CD8-positive, alpha-beta memory T cell (primary cell): ENCODE measurements around the gene DCP2. TPM values are rescaled to one million over a fixed set of nuclear protein-coding genes. Genes with fewer than 3 reads are reported as not detected.
A peak's percentile ranks its signal among the peaks of the same experiment; 100 is the strongest.

ENCODE experiments used
- CTCF ChIA-PET: fragments of 350-600 bp; sonication (Branson Sonifier 250); formaldehyde crosslinking; loops from one replicate; lab custom pipeline; 2021; ENCODE audit warnings: antibody characterized with exemption; lab: Charles Lee
- POLR2A ChIA-PET: fragments of 350-600 bp; sonication (Branson Sonifier 250); formaldehyde crosslinking; loops from one replicate; lab custom pipeline; 2021; ENCODE audit warnings: antibody characterized with exemption; lab: Charles Lee
- DNase-seq, 5 donors: peaks; one replicate each; pipeline versions ENCODE4 v3.0.0 to v3.0.0-alpha.2; 2020 to 2022; ENCODE audit warnings: mixed read lengths in 1 of 5
- H3K27ac ChIP-seq: one replicate; pipeline ENCODE4 v1.7.0; 2013; ENCODE audit warnings: low read depth, mild to moderate bottlenecking, low read length, moderate library complexity
- H3K27me3 ChIP-seq: 2 replicates; pipeline ENCODE4 v1.7.0; 2013; ENCODE audit warnings: low read length, mild to moderate bottlenecking; ENCODE audit not compliant: insufficient read depth, poor library complexity, severe bottlenecking
- H3K36me3 ChIP-seq: 2 replicates; pipeline ENCODE4 v1.7.0; 2013; ENCODE audit warnings: mild to moderate bottlenecking, low read length, moderate library complexity; ENCODE audit not compliant: insufficient read depth
- H3K4me1 ChIP-seq: 2 replicates; pipeline ENCODE4 v1.7.0; 2013; ENCODE audit warnings: mild to moderate bottlenecking, low read length, moderate library complexity; ENCODE audit not compliant: insufficient read depth
- H3K4me3 ChIP-seq: 2 replicates; pipeline ENCODE4 v1.7.0; 2013; ENCODE audit warnings: mild to moderate bottlenecking, low read length
- H3K9me3 ChIP-seq: 2 replicates; pipeline ENCODE4 v1.7.0; 2013; ENCODE audit warnings: mild to moderate bottlenecking, low read length
- H3K27ac Mint-ChIP-seq, 8 donors: one replicate each; pipeline ENCODE4 v1.8.0; 2020 to 2021; ENCODE audit warnings: mixed read lengths in 8 of 8, mild to moderate bottlenecking in 6 of 8, inconsistent platforms in 3 of 8, moderate library complexity in 3 of 8
- H3K27me3 Mint-ChIP-seq, 2 donors: one replicate each; pipeline ENCODE4 v1.8.0; 2020 to 2021; ENCODE audit warnings: mixed read lengths in 2 of 2, mild to moderate bottlenecking in 1 of 2, moderate library complexity in 1 of 2
- H3K36me3 Mint-ChIP-seq, 3 donors: one replicate each; pipeline ENCODE4 v1.8.0; 2020 to 2021; ENCODE audit warnings: mixed read lengths in 3 of 3, inconsistent platforms in 1 of 3, mild to moderate bottlenecking in 1 of 3
- H3K4me1 Mint-ChIP-seq, 3 donors: one replicate each; pipeline ENCODE4 v1.8.0; 2020 to 2021; ENCODE audit warnings: mixed read lengths in 3 of 3, inconsistent platforms in 1 of 3, mild to moderate bottlenecking in 1 of 3
- H3K4me3 Mint-ChIP-seq, 7 donors: one replicate each; pipeline ENCODE4 v1.8.0; 2020 to 2021; ENCODE audit warnings: mixed read lengths in 7 of 7, mild to moderate bottlenecking in 6 of 7, moderate library complexity in 4 of 7, inconsistent platforms in 2 of 7
- H3K9me3 Mint-ChIP-seq, 5 donors: one replicate each; pipeline ENCODE4 v1.8.0; 2020 to 2022; ENCODE audit warnings: mixed read lengths in 5 of 5, mild to moderate bottlenecking in 3 of 5, moderate library complexity in 2 of 5, inconsistent platforms in 1 of 5
- polyA plus RNA-seq: library from polyadenylated mRNA; unstranded; fragments of 300-500 nt; fragmentation: Illumina TruSeq; gene quantifications from one replicate; pipeline ENCODE4 v1.2.3, GENCODE V29; 2021
- total RNA-seq, 2 experiments: library from RNA; stranded (reverse); gene quantifications; one replicate each; pipeline ENCODE4 v1.2.3, GENCODE V29; 2021

DCP2 gene
- total and polyA plus RNA-seq, 3 experiments from 2014 or later: 54.5 to 61.5 (median 59.5) TPM

DNA sequence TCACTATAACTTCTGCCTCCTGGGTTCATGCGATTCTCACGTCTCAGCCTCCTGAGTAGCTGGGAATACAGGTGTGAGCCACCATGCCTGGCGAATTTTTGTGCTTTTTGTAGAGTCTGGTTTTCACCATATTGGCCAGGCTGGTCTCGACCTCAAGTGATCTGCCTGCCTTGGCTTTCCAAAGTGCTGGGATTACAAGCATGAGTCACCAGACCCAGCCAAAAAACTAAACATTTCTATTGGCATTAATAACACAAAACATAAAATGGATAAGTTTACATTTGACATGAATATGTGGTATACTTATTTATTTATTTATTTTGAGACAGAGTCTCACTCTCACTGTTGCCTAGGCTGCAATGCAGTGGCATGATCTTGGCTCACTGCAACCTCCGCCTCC is 40.9 kb upstream of the DCP2 start:
- Histone ChIP-seq H3K27ac (no peak overlapping the region), H3K27me3 (no peaks in the 10 kb centered on the region), H3K36me3 (no peaks in the 10 kb centered on the region), H3K4me3 (no peak overlapping the region), H3K9me3 (no peaks in the 10 kb centered on the region), H3K4me1 (peaks cover 6% of the 10 kb centered on the region)
- Mint-ChIP-seq H3K4me1 (peaks cover 11 to 16% (median 13%) of the 10 kb centered on the region in 3 donors), H3K36me3 (peaks cover 0 to 2% (median 0%) of the 10 kb centered on the region in 3 donors), H3K4me3 (no peak overlapping the region), H3K27ac (no peak overlapping the region), H3K27me3 (no peaks in the 10 kb centered on the region), H3K9me3 (no peaks in the 10 kb centered on the region)
- CTCF ChIA-PET: interaction anchor here (1.7 kb wide), 1 partner anchor 14 kb away, joined by 4 read pairs; no protein-coding TSS in a partner anchor
- no peak for DNase-seq
- POLR2A ChIA-PET: no interaction called here

DNA sequence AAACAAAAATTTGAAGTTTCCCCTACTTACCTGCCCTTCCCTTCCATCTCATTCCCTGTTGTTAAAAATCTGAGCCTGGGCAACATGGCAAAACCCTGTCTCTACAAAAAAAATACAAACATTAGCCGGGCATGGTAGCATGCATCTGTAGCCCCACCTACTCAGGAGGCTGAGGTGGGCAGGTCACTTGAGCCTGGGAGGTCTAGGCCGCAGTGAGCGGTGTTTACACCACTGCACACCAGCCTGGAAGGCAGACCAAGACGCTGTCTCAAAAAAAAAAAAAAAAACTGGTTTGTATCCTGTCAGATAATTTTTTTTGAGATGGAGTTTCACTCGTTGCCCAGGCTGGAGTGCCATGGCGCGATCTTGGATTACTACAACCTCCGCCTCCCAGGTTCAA is 38.3 kb upstream of the DCP2 start:
- Mint-ChIP-seq H3K27me3 (no peaks in the 10 kb centered on the region), H3K27ac (no peak overlapping the region), H3K36me3 (peaks cover 0 to 5% (median 0%) of the 10 kb centered on the region in 3 donors), H3K4me3 (no peak overlapping the region), H3K9me3 (no peaks in the 10 kb centered on the region), H3K4me1 (peaks cover 0 to 5% (median 2%) of the 10 kb centered on the region in 3 donors)
- no peaks in the 10 kb centered on the region for H3K36me3 ChIP-seq
- ChIA-PET POLR2A (no interaction called here), CTCF (no interaction called here)
- H3K9me3 ChIP-seq: no peaks in the 10 kb centered on the region
- DNase-seq: no peak
- H3K27me3 ChIP-seq: no peaks in the 10 kb centered on the region
- H3K27ac ChIP-seq: no peak overlapping the region
- no peaks in the 10 kb centered on the region for H3K4me1 ChIP-seq
- no peak overlapping the region for H3K4me3 ChIP-seq

DNA sequence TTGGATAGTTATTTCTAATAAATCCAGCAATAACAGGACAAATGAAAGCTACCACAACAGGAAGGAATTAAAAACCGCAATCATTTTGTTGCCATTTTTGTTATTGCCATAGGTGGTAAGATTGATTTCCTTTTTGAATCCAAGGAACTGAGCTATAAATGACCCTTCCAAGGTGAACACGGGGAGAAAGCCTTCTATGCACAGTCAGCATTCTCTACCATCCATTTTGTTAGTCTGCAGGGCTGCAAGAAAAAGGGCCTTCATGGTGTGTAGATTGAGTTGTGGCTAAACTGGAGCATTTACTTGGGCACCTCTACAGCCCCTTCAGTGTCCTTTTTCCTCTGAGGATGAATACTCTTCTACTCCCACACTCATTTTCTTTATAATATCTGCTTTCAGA is 35.9 kb upstream of the DCP2 start:
- peaks cover 0 to 5% (median 0%) of the 10 kb centered on the region in 3 donors for H3K36me3 Mint-ChIP-seq

DNA sequence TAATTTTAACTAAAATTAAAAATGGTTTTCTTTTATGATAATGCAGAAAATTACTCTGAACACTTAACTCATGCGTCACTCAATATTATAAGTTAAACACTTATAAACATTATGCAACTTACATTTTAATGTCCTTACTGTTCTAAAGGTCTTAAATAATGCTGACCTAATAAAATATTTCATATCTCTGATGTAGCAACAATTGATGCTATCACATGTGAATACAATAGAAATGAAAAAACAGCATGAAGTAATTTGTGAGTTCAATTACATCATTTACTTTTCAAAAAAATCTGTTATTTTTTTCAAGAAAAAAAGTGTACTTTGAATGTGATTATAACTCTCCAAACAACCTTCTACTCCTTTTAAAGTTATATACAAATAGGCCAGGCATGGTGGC is 28.1 kb upstream of the DCP2 start:
- ChIA-PET POLR2A (no interaction called here), CTCF (interaction anchor here (0.8 kb wide), 1 partner anchor 12 kb away, joined by 3 read pairs; no protein-coding TSS in a partner anchor)
- H3K4me1 Mint-ChIP-seq: peaks cover 0 to 10% (median 8%) of the 10 kb centered on the region in 3 donors
- H3K27ac ChIP-seq: no peak overlapping the region
- no peak overlapping the region for H3K27ac Mint-ChIP-seq
- no peaks in the 10 kb centered on the region for H3K27me3 ChIP-seq
- peaks cover 6 to 12% of the 10 kb centered on the region in 2 donors for H3K27me3 Mint-ChIP-seq
- no peaks in the 10 kb centered on the region for H3K9me3 Mint-ChIP-seq
- H3K4me1 ChIP-seq: no peaks in the 10 kb centered on the region
- no peak for DNase-seq
- H3K36me3 Mint-ChIP-seq: no peaks in the 10 kb centered on the region
- no peak overlapping the region for H3K4me3 Mint-ChIP-seq
- no peaks in the 10 kb centered on the region for H3K36me3 ChIP-seq
- no peak overlapping the region for H3K4me3 ChIP-seq
- no peaks in the 10 kb centered on the region for H3K9me3 ChIP-seq

More for the DNA sequence above, 35.9 kb upstream of the DCP2 start:
- no peaks in the 10 kb centered on the region for H3K4me1 ChIP-seq
- Mint-ChIP-seq H3K4me3 (no peak overlapping the region), H3K27me3 (no peaks in the 10 kb centered on the region), H3K4me1 (no peaks in the 10 kb centered on the region), H3K9me3 (no peaks in the 10 kb centered on the region), H3K27ac (no peak overlapping the region)
- ChIA-PET CTCF (interaction anchor here (1.0 kb wide), 1 partner anchor 56 kb away, joined by 3 read pairs; no protein-coding TSS in a partner anchor), POLR2A (no interaction called here)
- no peak overlapping the region for H3K4me3 ChIP-seq
- no peaks in the 10 kb centered on the region for H3K27me3 ChIP-seq
- no peak overlapping the region for H3K27ac ChIP-seq
- H3K36me3 ChIP-seq: no peaks in the 10 kb centered on the region
- H3K9me3 ChIP-seq: no peaks in the 10 kb centered on the region
- DNase-seq: no peak

DNA sequence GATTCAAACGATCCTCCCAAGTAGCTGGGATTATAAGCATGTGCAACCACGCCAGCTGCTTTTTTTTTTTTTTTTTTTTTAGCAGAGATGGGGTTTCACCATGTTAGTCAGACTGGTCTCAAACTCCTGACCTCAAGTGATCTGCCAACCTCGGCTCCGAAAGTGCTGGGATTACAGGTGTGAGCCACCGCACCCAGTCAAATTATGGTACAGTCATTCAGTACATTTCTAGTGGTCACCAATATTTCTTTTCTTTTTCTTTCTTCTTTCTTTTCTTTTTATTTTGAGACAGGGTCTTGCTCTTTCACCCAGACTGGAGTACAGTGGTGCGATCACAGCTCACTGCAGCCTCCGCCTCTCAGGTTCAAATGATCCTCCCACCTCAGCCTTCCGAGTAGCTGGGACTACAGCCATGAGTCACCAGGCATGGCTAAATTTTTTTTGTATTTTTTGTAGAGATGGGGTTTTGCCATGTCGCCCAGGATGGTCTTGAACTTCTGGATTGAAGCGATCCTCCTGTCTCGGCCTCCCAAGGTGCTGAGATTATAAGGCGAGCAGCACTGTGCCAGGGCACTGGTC is 25.4 kb upstream of the DCP2 start:
- ChIA-PET POLR2A (no interaction called here), CTCF (no interaction called here)

DNA sequence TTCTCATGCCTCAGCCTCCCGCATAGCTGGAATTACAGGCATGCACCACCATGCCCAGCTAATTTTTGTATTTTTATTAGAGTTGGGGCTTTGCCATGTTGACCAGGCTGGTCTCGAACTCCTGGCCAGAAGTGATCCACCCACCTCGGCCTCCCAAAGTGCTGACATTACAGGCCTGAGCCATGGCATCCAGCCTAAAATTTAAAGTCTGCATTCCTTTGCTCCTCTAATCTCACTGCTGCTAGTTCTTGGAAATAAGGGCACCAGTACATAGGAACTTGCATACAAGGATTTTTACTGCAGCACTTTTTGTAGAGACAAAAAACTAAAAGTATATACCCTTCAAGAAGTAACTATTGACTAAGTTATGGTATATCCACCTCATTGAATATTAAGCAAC is 20.0 kb upstream of the DCP2 start:
- Mint-ChIP-seq H3K36me3 (no peaks in the 10 kb centered on the region), H3K27ac (peak overlapping the region in 1 of 8 donors; percentile 59), H3K9me3 (no peaks in the 10 kb centered on the region), H3K4me1 (peaks cover 1 to 8% (median 7%) of the 10 kb centered on the region in 3 donors), H3K27me3 (peaks cover 1 to 8% of the 10 kb centered on the region in 2 donors), H3K4me3 (no peak overlapping the region)
- Histone ChIP-seq H3K9me3 (no peaks in the 10 kb centered on the region), H3K27me3 (no peaks in the 10 kb centered on the region), H3K4me1 (no peaks in the 10 kb centered on the region), H3K36me3 (no peaks in the 10 kb centered on the region), H3K4me3 (no peak overlapping the region), H3K27ac (no peak overlapping the region)
- CTCF ChIA-PET: no interaction called here
- POLR2A ChIA-PET: no interaction called here
- no peak for DNase-seq

More for the DNA sequence above, 25.4 kb upstream of the DCP2 start:
- H3K36me3 Mint-ChIP-seq: no peaks in the 10 kb centered on the region
- H3K9me3 ChIP-seq: no peaks in the 10 kb centered on the region
- DNase-seq: no peak
- no peaks in the 10 kb centered on the region for H3K27me3 ChIP-seq
- no peak overlapping the region for H3K4me3 ChIP-seq
- no peak overlapping the region for H3K27ac ChIP-seq
- no peak overlapping the region for H3K4me3 Mint-ChIP-seq
- H3K27ac Mint-ChIP-seq: no peak overlapping the region
- H3K9me3 Mint-ChIP-seq: no peaks in the 10 kb centered on the region
- H3K36me3 ChIP-seq: no peaks in the 10 kb centered on the region
- peaks cover 6 to 12% of the 10 kb centered on the region in 2 donors for H3K27me3 Mint-ChIP-seq
- H3K4me1 ChIP-seq: no peaks in the 10 kb centered on the region
- peaks cover 0 to 6% (median 3%) of the 10 kb centered on the region in 3 donors for H3K4me1 Mint-ChIP-seq

DNA sequence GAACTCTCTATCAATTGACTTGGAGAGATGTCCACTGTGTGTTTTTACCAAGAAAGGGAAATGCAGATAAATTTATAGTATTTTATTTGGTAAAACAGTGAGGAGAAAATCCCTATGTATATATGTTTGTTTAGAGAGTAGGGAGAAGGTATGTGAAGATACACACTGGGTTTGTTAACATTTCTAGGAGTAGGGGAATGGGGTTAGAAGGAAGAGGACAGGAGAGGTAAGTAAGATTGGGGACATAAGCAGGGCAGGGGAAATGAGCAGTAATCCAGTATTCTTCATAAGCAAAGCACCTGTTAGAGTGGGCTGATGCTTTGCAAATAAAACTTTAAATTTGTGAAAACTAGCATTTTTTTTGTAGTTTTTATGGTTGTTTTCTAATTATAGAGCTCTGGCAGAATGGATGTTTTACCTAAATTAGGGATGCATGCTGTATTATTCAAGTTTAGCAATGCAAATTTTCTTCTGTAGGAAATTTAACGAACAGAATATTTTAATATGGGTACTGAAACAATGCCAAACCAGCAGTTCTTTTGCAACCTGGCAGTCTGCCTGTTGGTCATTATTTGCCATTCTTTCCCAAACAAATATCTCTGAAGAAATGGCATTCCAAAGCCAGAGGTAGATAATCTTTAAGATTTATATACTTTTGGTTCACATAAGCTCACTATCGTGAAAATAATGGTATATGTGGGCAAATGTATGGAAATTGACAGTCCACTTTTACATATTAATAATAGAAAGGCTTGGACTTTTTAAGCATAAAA is 19.4 kb upstream of the DCP2 start:
- DNase-seq: no peak
- H3K27me3 Mint-ChIP-seq: peaks cover 1 to 5% of the 10 kb centered on the region in 2 donors

More for the DNA sequence above, 19.4 kb upstream of the DCP2 start:
- Mint-ChIP-seq H3K36me3 (no peaks in the 10 kb centered on the region), H3K4me1 (peaks cover 1 to 8% (median 7%) of the 10 kb centered on the region in 3 donors), H3K27ac (no peak overlapping the region), H3K4me3 (no peak overlapping the region), H3K9me3 (no peaks in the 10 kb centered on the region)
- Histone ChIP-seq H3K36me3 (no peaks in the 10 kb centered on the region), H3K9me3 (no peaks in the 10 kb centered on the region), H3K27me3 (no peaks in the 10 kb centered on the region), H3K4me3 (no peak overlapping the region), H3K27ac (no peak overlapping the region), H3K4me1 (no peaks in the 10 kb centered on the region)
- ChIA-PET CTCF (no interaction called here), POLR2A (no interaction called here)
